HT-29 (cell line): ENCODE data around the gene TBC1D22A. TPM values are rescaled to one million over a fixed set of nuclear protein-coding genes. Genes with fewer than 3 reads are reported as not detected.

Source experiments
- DNase-seq: peaks from one replicate; pipeline ENCODE4 v3.0.0-alpha.2; 2015; ENCODE audit warnings: low spot score
- total RNA-seq: library from RNA; depleted of rRNA; stranded (reverse); fragments of >200 nt; shearing (Covaris generic); gene quantifications from 2 replicates; pipeline ENCODE4 v1.2.3, GENCODE V29; 2014

The TBC1D22A gene
- total RNA-seq, 1 experiment from 2014 or later: 23.9 TPM

DNA sequence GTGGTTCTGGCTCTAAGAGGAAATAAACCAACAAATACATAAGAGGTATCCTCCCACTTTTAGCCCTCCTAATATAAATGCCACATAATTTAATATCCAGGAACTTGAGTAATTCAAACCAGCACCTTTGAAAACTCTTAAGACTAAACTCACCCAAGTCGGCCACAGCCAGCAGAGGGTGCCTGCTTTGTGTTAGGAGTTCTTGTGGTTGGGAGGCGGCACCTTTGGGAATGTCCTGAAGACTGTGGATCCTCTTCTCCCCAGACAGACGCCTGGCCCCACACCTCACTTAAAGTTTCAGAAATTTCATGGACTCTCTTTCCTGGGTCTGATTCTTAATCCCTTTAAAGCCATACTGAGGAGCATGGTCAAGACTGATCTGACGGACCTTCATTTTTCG lies 169.0 kb downstream of the TBC1D22A start:
- DNase-seq: peak; percentile 6

DNA sequence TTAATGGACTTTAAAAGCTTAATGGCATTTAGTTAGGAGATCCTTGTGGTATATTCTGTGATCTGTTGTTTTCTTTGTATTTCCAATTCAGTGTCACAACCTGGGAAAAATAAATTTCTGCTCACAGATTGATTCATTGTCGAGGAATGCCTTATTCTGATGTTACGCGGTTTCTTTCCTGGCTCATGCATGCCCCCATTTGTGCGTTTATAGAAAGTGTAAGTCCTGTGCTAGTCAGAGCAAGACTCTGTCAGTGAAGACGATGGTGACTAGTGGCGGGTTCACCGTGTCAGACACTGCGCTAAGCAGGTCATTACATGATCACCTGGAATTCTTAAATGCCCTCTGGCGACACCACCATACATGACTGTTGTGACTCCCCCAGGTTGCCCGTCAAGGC lies 169.4 kb downstream of the TBC1D22A start:
- no peak for DNase-seq

DNA sequence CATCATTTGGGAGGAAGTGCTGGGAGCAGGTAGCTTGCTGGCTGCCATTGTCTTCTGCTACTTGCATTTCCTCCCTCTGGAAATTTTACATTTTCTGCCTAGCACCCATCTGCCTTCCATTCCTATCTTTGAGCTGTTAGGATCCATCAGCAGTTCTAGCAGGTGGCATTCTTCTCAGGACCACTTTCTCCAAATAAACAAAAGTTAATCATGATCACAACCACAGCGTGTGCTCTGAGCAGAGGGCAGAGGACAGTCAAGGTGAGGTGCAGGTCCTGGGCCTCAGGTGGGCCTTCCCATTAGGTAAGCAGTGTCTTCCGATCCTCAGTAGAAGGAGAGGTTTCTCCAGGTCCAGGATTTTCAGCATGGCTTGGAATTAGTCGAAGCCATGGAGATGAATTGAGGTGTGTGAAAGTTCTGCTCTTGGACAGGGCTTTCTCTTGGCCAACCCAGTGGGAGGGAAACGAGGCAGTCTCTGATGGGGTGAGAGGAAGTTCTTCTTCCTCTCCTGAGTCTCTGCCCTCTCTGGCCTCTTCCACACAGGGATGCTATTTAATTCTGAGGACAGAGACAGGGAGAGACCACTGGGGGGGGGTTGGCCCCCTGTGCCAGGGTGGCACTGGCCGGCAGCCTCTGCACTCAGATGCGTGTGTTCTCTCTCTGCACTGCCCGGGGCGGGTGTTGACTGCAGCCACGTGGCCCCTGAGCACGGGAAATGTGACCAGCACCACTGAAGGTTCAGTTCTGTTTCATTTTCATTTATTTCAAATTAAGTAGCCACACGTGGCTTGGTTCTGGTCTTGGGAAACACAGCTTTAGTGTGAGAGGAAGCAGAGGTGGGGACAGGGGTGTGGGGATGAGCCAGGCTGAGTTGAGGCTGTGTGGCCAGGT lies 170.8 kb downstream of the TBC1D22A start:
- no peak for DNase-seq

DNA sequence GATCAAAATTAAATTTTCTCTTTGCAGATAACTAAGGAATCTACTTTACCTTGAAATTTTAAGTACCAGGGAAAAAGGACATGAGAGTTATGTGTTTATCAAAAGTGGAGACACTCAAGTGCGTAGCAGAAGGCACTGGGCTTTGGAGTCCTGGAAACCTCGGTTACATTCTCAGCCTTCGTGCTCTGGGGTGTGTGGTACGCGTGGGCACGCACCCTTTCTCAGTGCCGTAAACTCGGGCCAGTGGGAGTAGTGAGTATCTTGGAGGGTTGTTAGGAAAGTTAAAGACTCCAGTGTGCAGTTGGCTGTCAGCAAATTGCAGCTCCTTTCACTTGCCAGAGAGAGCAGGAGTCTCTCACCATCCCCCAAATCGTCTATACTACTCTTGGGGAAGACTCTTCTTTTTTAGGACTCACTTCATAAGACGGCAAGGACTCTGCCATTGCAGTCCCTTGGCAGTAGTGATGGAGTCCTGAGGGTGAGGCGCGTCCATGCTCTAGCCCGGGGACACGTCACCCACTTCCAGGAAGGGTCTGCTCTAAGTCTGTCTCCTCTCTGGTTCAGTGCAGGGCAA lies 171.8 kb downstream of the TBC1D22A start:
- no peak for DNase-seq

DNA sequence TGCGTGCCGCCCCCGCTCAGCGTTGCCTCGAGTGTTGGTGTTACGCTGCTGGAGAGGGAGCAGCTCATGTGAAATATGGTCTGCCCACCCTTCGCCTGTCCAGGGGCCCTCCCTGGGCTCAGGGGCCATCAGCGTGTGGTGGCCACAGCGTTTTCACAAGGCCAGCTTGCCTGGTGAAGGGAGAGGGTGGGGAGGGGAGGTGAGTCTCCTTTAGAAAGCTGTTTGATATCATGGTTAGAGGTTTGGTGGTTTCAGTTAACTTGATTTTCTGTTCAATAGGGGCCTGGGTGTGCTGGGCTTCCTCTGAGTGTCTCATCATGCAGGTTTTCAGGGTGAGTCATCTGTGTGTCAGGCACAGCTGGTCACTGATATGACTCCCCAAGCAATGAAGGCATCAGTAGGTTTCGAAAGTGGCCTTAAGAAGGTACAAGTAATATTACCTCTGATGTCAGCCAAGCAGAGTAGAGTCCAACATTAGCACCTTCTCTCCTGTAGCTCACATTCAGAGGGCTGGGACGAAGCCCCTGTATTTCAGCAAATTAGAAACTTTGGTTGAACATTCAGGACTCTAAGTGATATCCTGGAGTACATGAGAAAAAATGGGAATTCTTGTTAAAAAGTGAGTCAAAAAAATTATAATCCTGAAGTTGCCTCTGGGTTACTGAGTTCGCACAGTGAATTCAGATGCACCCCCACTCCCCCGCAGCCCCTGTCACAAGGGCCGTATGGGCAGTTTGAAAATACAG lies 172.5 kb downstream of the TBC1D22A start:
- peak; percentile 50 for DNase-seq

DNA sequence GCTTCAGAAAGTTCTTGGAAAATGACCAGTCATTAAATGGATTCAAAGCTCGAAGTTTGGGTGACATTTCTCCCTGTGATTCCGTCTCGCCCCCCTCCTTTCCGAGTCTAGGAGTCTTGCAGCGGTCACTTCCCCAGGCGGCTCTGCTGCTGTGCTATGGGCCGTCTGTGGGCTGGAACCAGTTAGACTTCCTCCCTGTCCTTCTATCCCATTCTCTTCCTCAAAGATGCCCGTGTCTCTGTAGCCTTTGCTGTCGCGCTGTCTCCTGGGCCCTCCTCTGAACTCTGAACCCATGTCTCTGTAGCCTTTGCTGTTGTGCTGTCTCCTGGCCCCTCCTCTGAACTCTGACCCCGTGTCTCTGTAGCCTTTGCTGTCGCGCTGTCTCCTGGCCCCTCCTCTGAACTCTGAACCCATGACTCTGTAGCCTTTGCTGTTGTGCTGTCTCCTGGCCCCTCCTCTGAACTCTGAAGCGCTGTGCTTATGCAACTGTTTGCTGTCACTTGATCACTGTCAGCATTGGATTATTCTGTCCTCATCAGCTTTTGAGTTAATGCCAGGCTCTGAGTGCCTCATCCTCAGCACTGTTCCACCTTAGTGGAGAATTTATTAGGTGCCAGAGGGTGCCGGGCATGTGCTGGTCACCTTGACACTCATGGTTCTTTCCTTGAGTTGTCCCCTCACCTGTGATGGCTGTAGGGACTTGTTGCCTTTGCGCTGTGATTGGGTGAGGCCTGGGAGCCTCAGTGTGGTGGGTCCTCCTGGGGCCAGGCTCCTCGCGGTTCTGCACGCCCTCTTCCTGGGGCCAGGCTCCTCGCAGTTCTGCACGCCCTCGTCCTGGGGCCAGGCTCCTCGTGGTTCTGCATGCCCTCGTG lies 173.3 kb downstream of the TBC1D22A start:
- peak; percentile 10 for DNase-seq

DNA sequence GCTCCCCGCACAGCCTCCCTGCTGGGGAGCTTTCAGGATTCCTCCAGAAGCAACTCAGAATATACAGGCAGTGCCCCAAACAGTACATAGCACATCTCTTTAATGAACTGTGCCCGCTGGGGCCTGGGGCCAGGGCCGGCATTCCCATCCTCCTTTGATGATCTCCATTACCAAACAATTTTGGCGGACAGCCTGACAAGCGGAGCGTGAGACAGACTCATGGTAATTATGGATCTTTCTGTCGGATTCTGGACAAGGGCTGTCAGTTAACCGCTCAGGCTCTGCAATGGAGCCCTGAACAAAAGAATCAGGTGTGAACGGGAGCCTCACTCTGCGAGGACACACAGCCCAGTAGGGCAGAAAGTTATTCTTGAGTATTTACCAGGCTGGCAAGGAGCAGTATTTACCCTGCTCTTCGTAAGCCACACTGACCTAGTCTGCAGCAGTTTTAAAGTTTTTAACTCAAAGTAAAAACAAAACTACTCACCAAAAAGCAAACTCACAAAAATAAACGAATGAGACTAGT lies 174.0 kb downstream of the TBC1D22A start:
- DNase-seq: no peak

DNA sequence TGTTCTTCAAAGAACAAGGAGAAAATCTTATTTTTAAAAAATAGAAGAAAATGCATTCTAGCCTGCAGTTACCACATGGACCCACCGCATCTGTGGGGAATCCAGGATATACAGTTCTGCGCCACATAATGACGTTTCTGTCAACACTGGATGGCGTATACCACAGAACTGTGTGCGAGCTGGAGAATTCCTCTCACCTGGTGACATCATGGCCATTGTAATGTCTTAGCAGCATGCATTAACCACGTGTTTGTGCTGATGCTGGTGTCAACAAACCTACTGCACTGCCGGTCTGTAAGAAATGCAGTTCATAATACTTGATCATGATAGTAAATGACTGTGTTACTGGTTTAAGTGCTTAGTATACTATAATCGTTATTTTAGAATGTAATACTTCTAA lies 174.7 kb downstream of the TBC1D22A start:
- no peak for DNase-seq

DNA sequence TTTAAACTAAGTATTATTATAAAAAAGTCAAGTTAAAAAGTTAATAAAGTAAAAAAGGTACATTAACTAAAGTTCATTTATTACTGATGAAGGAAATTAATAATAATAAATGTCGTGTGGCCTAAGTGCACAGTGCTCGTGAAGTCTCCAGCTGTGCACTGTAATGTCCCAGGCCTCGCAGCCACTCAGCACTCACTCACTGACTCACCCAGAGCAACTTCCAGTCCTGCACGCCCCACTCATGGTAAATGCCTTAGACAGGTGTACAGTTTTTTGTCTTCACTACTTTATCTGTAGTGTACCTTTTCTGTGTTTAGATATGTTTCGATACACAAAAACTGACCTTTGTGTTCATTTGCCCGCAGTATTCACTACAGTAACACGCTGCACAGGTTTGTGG lies 175.5 kb downstream of the TBC1D22A start:
- DNase-seq: no peak

DNA sequence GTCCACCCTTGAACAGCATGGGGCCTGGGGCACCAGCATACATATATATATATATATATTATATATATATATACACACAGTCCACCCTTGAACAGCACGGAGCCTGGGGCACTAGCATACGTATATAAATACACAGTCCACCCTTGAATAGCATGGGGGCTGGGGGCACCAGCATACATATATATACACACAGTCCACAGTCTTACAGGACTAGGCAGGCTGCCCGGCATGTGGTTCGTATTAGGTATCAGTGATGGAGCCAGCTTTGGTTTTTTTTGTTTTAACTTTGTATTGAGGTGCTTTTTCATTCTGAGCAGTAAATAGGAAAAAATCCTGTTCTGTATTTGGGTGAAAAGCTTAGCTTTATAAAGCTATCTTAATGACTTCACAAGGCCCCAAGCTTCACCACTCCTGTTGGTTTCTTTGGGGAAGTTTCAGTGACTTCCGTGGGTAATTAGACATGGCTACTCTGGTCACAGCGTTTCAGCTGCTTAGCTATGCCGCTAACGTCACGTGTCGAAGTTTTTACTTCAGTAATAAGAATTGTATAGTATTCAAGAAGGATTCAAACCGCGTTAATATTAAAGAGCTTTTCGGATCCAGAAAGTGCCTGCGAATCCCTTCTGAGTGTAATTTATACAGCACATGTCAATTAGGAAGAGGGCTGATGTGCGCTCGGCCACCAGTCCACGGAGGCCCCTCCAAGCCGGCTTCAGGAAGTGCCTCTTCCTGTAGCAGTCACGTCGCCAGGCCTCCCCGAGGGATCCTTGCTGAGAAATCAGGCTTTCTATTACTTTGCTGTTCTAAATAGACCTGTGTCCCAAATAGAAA lies 179.7 kb downstream of the TBC1D22A start:
- DNase-seq: no peak

DNA sequence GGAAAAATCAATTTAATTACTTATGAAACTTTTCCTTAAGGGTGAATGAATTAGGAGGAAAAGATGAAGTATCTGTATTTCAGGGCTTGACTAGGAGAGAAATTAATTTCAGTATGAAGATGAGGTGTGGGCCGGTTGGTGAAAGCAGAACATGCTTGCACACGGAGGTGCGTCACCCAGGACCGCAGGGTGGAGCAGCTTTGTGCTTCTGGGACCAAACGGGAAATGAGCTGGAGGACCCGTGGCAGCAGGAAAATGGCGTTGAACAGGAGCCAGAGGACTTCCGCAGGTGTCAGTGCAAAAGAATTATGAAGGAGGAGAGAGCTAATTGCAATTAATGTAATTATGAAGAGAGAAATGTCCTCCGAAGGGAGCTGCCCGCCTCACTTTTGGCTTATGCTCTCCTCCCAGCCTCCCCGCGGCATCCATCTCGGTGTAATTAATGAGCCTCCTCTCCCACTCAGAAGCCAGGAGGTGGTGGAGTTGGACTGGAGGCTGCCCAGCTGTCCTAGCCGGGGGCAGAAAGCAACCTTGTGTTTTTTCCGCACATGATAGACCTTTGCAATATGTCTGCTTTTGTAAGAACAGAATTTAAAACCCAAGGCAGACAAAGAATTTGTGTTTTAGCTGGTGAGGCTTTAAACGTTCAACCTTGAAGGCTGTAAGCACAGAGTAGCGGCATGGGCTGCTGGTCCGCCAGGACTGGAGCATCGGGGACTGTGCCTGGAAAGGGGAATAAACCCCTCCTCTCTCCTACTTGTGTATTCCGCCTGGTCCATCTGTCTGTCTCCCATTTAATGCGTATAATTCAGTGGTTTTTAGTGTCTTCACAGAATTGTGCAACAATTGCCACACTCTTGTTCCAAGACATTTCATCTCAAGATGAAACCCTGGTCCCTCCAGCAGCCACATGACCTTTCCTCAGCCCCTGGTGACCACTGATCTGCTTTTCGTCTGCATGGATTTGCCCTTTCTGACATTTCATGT lies 180.6 kb downstream of the TBC1D22A start:
- no peak for DNase-seq

DNA sequence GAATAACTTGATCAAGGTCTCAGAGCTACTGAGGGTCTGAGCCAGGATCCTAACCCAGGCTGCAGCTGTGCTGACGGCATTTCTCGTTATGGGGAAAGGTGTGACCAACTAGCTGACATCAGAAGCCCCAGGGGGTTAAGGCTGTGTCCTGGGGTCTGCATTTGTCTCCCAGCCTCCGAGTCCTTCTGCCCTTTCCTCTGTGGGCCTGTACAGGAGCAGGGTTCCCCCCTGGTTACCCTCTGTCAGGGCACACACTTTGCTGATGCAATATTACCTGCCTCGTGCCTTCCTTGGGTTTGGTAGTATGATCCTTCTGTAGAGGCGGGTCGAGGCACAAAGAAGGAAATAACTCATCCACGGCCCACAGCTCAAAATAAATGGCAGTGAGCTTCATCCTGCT lies 183.0 kb downstream of the TBC1D22A start:
- DNase-seq: no peak

DNA sequence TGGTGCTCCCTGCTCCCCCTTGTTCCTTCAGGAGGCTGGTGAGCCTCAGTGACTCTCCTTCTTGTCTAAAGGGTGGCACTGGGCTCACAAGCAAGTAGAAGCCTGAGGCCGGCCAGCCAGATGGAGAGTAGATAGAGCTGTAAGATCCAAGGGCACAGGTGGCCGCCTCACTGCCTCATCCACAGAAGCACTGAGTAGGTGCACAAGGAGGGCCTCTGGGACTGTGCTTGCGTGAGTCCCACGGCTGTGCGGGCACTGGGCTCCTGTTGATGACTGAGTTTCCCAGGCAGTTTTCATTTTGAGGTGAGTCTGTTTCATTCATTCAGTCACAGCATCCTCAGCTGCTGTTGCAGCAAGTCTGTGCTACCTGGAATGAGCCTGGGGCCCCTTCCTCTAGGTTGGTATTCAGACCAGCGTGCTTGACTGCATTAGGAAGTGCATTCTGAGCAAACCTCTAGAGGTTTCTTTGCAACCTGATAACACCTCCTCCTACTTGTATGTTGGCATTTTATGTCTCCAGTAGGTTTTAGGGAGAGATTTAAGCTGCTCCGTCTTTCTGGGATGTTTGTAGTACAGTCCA lies 184.0 kb downstream of the TBC1D22A start:
- no peak for DNase-seq

DNA sequence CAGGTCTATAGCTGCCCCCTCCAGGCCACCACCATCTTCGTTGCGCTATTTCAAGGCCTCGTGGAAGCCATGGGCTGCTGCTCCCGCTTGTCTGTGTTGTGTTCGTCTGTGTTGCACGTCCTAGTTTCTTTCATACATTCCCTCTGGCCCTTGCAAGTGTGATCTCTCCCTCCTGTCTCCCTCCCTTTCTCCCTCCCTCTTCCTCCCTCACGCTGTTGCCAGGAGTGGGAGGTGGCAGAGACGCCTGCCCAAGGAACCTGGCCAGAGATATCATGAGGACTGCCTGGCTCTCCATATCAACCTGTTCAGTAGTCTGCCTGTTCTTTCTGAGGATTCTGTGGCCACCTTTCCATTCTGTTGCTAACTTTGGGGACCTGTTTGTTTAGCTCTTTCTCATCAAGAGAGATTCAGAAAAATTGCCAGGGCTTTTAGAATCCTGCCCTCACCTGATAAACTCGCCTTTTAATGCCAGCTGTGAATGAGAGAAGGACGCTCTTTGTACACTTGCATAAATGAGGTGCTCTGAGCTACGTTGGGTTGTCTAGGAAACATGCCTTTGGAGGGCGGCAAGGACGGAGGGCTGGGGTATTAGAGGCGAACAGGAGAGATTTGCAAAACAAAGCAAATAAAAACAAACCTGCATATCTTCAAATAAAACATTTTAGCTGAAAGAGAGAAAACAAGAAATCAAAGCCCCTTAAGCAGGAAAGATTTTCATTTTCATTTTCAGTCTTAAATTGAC lies 185.2 kb downstream of the TBC1D22A start:
- DNase-seq: no peak

DNA sequence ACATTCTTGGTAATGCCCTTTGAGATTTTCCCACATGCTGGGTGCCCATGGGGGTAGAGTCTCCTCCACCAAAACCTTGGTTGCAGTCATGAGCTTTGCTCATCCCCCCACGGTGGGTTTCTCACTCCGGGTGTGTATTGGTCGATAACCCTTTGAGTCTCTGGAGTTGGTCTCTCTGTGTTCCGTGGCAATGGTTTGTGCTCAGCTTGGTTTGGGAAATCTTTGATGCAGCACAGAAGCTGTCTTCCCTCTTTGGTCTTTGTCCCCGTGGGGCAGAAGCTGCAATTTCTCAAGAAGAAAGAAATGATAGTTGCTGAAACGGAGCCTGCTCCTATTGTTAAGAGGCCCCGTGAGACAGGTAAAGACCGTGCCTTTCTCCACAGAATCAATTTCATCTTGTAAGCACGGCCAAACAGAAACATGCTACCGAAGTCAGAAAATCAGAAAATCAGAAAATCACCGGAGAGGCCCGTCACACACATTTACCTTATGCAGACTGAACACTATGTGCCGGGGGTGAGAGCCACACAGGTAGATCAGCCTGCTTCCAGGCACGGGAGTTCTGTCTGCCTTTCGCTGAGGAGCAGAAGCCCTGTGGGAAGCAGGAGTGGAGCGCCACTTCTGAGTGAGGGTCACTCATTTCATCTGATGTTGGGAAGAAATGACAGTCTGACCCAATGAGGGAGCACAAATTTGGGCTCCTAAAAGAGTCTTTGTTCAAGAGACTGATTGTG lies 186.1 kb downstream of the TBC1D22A start:
- DNase-seq: no peak

DNA sequence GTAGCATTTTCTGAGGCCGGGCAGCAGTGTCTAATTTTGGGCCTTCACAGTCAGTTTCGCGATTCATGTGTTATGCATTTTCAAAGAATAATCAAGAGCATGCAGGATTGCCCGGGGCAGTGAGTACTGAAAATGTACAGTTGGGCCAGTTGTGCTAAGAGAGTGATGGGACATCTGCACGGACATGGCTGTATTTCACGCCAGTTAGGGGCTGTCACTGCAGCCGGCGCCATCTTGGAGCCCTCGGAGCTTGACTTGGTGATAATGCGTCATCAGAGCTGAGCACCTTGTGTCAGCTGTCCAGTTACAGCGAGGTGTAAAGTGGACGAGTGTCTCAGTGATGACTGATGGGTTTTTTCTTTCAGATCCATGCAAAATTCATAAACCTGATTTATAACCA lies 188.9 kb downstream of the TBC1D22A start:
- DNase-seq: no peak

DNA sequence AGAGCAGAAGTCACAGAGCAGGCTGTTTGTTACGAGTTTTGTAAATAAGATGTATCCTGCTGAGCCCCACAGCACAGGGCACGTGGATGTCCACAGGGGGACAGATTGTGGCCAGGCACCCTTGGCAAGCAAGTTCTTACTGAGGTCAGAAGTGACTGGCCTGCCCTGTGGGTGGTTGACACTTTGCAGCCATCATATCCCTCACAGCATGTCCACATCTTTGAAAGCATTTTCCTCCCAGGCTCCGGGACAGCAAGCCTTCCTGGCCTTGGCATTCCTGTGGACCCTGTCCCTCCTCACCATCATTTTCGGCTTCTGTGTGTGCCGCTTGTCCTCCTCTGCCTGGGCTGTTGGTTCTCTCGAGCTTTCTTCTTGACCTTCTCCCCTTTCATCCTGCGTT lies 189.5 kb downstream of the TBC1D22A start:
- DNase-seq: no peak
